BJ (cell line): ENCODE measurements around the gene THAP8. TPM values are rescaled to one million over a fixed set of nuclear protein-coding genes. Genes with fewer than 3 reads are reported as not detected.

Source experiments
- CTCF ChIA-PET: fragments of 350-600 bp; formaldehyde crosslinking; extraction: SDS; loops from one replicate; lab custom pipeline; 2021; ENCODE audit warnings: antibody characterized with exemption, inconsistent platforms; lab: Yijun Ruan, JAX
- POLR2A ChIA-PET: fragments of 300-600 bp; sonication (Branson Sonifier 250); formaldehyde crosslinking; extraction: SDS; loops from one replicate; lab custom pipeline; 2021; ENCODE audit warnings: antibody characterized with exemption; lab: Charles Lee
- DNase-seq: peaks from one replicate; pipeline ENCODE4 v3.0.0-alpha.2; 2011; ENCODE audit warnings: low read depth
- H3K27me3 ChIP-seq: 2 replicates; pipeline ENCODE4 v1.6.0; 2011; ENCODE audit warnings: low read length; ENCODE audit not compliant: control insufficient read depth, insufficient read depth
- H3K36me3 ChIP-seq: 2 replicates; pipeline ENCODE4 v1.5.1; 2011; ENCODE audit warnings: low read length; ENCODE audit not compliant: control insufficient read depth, insufficient read depth
- H3K4me3 ChIP-seq: 2 replicates; pipeline ENCODE4 v1.5.1; 2011; ENCODE audit warnings: low read depth, mild to moderate bottlenecking, control low read depth, low read length
- polyA plus RNA-seq: library from polyadenylated mRNA; depleted of rRNA; stranded (reverse); fragments of >200 nt; gene quantifications from 2 replicates; pipeline ENCODE4 v1.2.3, GENCODE V29; 2011
- TF ChIP-seq, protein P1 (sequence below): IDR thresholded peaks from 2 replicates; pipeline ENCODE4 v1.5.1; 2011; ENCODE audit warnings: low read depth, mild to moderate bottlenecking, control low read depth, inconsistent platforms, low read length, moderate library complexity; ENCODE audit not compliant: insufficient read depth

The THAP8 gene
- polyA plus RNA-seq, 1 experiment: 11.0 TPM

DNA sequence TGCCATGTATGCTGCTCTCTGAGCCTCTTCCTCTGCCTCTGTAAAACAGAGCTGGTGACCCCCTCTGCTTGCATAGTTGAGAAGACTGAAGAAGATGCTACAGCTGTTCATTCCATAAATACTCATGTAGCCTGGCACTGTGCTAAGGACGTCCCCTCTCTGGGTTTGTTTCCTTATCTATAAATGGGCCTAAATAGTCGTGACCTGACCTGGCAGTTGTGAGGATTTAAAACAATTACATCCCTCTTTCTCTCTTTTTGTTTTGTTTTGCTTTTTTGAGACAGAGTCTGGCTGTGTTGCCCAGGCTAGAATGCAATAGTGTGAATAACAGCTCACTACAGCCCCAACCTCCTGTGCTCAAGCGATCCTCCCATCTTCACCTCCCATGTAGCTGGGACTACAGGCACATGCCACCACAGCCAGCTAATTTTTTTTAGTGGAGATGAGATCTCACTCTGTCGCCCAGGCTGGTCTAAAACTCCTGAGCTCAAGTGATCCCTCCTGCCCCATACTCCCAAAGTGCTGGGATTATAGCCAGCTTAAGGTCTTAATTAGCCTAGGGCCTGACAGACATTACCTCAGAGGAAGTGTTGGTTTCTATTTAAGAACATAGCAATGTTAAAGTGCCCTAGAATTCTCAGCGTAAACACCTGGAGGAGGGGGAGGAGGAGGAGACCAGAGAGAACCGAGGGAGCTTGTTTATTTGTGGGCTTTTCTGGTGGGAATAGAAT is 5.3 kb upstream of the THAP8 start:
- Histone ChIP-seq H3K27me3 (no peaks in the 10 kb centered on the region), H3K36me3 (no peaks in the 10 kb centered on the region), H3K4me3 (no peak overlapping the region)
- ChIA-PET POLR2A (no interaction called here), CTCF (interaction anchor here (0.6 to 3.6 kb wide), 10 partner anchors 9 to 1299 kb away, joined by 3 to 39 read pairs (median 8); partner anchors contain the start of genes POLR2I and TBCB)
- no peak for DNase-seq
- TF ChIP-seq, protein P1, sequence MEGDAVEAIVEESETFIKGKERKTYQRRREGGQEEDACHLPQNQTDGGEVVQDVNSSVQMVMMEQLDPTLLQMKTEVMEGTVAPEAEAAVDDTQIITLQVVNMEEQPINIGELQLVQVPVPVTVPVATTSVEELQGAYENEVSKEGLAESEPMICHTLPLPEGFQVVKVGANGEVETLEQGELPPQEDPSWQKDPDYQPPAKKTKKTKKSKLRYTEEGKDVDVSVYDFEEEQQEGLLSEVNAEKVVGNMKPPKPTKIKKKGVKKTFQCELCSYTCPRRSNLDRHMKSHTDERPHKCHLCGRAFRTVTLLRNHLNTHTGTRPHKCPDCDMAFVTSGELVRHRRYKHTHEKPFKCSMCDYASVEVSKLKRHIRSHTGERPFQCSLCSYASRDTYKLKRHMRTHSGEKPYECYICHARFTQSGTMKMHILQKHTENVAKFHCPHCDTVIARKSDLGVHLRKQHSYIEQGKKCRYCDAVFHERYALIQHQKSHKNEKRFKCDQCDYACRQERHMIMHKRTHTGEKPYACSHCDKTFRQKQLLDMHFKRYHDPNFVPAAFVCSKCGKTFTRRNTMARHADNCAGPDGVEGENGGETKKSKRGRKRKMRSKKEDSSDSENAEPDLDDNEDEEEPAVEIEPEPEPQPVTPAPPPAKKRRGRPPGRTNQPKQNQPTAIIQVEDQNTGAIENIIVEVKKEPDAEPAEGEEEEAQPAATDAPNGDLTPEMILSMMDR: no peak

DNA sequence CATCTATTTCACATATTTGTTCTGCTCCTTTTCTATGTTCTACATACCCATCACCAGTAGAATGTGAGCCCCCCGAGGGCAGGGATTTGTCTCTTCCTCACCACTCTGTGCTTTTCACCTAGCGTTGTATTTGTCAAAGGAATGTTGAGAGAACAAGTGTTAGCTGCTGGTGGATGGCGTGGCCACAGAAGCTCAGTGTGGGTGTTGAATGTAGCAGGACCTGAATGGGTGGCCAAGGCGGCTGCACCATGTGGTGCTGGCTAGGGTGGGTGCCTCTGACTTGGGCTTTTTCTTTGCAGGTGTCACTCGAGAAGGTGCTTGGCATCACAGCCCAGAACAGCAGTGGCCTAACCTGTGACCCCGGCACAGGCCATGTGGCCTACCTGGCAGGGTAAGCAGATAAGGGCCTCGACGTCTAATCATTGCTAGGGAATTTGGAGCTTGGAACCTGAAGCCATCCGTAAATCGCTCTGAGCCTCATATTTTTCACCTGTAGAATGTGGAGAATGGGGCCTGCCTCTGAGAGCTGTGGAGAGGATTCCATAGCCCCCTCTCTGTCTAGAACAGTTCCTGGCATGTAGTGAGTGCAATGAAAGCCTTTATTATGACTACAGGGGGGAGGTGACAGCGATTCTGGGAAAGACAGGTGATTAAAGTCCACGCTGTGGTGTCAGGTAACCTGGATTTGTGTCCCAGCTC is 4.5 kb upstream of the THAP8 start:
- POLR2A ChIA-PET: no interaction called here
- CTCF ChIA-PET: interaction anchor here (0.7 to 3.6 kb wide), 6 partner anchors 9 to 110 kb away, joined by 3 to 39 read pairs (median 7); partner anchors contain the start of genes POLR2I and TBCB
- no peak for DNase-seq
- no peaks in the 10 kb centered on the region for H3K27me3 ChIP-seq
- TF ChIP-seq, protein P1: no peak
- H3K36me3 ChIP-seq: no peaks in the 10 kb centered on the region
- no peak overlapping the region for H3K4me3 ChIP-seq

DNA sequence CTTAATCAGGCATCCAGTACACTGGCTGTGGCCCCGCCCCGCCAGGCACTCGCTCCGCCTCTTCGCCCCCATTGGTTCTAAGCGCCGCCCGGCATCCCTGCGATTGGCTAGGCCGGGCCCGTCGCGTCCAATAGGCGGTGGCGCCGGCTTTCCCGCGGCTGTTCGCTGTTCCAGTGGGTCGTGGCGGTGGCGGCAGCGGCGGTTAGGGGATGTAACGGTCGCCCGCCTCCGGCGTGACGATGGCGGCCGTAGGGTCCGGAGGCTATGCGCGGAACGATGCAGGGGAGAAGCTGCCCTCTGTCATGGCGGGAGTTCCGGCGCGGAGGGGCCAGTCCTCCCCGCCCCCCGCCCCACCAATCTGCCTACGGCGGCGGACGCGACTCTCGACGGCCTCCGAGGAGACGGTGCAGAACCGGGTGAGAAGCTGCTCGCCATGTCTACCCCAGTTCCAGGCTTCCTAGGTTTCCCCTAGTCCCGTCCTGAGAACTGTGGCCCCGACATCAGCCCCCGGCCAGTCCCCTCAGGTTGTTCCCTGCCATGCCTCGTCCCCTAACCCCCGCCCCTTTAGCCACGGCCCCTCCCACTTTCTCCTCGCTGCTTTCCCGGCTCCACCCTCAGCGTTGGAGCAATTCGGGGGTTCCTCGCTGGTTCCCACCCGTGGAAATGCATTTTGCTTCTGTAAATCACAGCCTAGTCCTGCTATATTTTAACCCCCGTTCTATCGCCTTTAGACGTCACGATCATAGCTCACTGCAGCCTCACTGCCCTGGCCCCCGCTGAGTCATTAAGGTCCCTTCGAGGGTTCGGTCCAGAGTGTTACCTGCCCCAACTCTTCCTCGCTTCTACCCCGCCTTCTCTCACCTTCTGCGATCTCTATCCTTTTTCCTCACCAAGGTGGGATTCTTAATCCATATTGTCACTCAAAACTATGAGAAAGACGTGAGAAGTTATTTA is 925 bp upstream of the THAP8 start, which contains the start of gene WDR62:
WDR62 (plus strand) TSS at position 165 of the 954 bp plus-strand sequence; CDS start at position 240, 75 bp downstream.
- H3K27me3 ChIP-seq: no peaks in the 10 kb centered on the region
- no peak for DNase-seq
- H3K4me3 ChIP-seq: peak within 1 kb of the TSS; percentile 70
- no peaks in the 10 kb centered on the region for H3K36me3 ChIP-seq
- ChIA-PET POLR2A (no interaction called here), CTCF (interaction anchor here (0.6 to 1.6 kb wide), 4 partner anchors 41 to 123 kb away, joined by 3 to 5 read pairs (median 4); partner anchors contain the start of gene ALKBH6)
- TF ChIP-seq, protein P1: no peak

DNA sequence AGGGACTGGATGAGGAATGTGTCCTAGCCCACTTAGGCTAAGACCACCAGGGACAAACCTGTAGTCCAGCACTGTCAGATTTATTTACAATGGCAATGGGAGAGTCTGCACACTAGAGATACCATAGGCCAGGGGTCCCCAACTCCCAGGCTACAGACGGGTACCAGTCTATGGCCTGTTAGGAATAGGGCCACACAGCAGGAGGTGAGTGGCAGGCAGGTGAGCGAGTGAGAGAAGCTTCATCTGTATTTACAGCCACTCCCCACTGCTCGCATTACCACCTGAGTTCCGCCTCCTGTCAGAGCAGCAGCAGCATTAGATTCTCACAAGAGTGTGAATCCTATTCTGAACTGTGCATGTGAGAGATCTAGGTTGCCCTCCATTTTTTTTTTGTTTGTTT is 2.4 kb downstream of the THAP8 start:
- DNase-seq: no peak
- Histone ChIP-seq H3K4me3 (no peak overlapping the region), H3K36me3 (no peaks in the 10 kb centered on the region), H3K27me3 (no peaks in the 10 kb centered on the region)
- ChIA-PET POLR2A (no interaction called here), CTCF (no interaction called here)
- TF ChIP-seq, protein P1: no peak
